ENCODE results near the gene HAUS6. TPM values are rescaled to one million over a fixed set of nuclear protein-coding genes. Genes with fewer than 3 reads are reported as not detected.

The HAUS6 gene
- total RNA-seq, 1 donor from 2014 or later = 14.9 TPM

- Mint-ChIP-seq H3K4me3 (no peak overlapping the region), H3K27me3 (ENCODE audit: low read depth) (no peaks in the 10 kb centered on the region), H3K36me3 (no peaks in the 10 kb centered on the region), H3K9me3 (no peaks in the 10 kb centered on the region), H3K4me1 (peaks cover 13% of the 10 kb centered on the region), H3K27ac (peak overlapping the region; percentile 13)
- no peak for DNase-seq (ENCODE audit: low spot score in 2 of 2, unreplicated experiment in 2 of 2)
- TF ChIP-seq, protein P1, sequence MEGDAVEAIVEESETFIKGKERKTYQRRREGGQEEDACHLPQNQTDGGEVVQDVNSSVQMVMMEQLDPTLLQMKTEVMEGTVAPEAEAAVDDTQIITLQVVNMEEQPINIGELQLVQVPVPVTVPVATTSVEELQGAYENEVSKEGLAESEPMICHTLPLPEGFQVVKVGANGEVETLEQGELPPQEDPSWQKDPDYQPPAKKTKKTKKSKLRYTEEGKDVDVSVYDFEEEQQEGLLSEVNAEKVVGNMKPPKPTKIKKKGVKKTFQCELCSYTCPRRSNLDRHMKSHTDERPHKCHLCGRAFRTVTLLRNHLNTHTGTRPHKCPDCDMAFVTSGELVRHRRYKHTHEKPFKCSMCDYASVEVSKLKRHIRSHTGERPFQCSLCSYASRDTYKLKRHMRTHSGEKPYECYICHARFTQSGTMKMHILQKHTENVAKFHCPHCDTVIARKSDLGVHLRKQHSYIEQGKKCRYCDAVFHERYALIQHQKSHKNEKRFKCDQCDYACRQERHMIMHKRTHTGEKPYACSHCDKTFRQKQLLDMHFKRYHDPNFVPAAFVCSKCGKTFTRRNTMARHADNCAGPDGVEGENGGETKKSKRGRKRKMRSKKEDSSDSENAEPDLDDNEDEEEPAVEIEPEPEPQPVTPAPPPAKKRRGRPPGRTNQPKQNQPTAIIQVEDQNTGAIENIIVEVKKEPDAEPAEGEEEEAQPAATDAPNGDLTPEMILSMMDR (IDR thresholded peaks at IDR 0.05; ENCODE audit: unreplicated experiment) = no peak
Observed at GRCh38 chr9:19133549-19134345, 31.0 kb upstream of the HAUS6 start.

DNA sequence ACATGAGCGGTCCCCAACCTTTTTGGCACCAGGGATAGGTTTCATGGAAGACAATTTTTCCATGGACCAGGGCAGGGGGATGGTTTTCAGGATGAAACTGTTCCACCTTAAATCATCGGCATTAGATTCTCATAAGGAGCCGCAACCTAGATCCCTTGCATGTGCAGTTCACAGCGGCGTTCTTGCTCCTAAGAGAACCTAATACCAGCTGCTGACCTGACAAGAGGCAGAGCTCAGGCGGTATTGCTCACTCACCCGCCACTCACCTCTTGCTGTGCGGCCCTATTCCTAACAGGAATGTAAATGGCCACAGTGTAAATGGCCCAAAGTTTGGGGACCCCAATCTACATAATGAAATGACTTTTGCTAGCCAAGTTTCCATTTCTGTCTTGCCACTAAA, 27.7 kb upstream of the HAUS6 start:
- Mint-ChIP-seq H3K27me3 (ENCODE audit: low read depth) (no peaks in the 10 kb centered on the region), H3K9me3 (no peaks in the 10 kb centered on the region), H3K4me3 (no peak overlapping the region), H3K27ac (no peak overlapping the region), H3K36me3 (no peaks in the 10 kb centered on the region), H3K4me1 (peaks cover 29% of the 10 kb centered on the region)
- no peak for DNase-seq (ENCODE audit: low spot score in 2 of 2, unreplicated experiment in 2 of 2)
- TF ChIP-seq, protein P1 (IDR thresholded peaks at IDR 0.05; ENCODE audit: unreplicated experiment) = no peak

GRCh38 chr9:19127871-19128500, 25.3 kb upstream of the HAUS6 start:
- DNase-seq (ENCODE audit: low spot score in 2 of 2, unreplicated experiment in 2 of 2) = peak in 1 of 2 experiments; percentile 48
- TF ChIP-seq, protein P1 (IDR thresholded peaks at IDR 0.05; ENCODE audit: unreplicated experiment) = no peak
- Mint-ChIP-seq H3K4me1 (peaks cover 51% of the 10 kb centered on the region), H3K27me3 (ENCODE audit: low read depth) (no peaks in the 10 kb centered on the region), H3K9me3 (no peaks in the 10 kb centered on the region), H3K4me3 (peak overlapping the region; percentile 89), H3K27ac (peak overlapping the region; percentile 96), H3K36me3 (peaks cover 9% of the 10 kb centered on the region)

DNA sequence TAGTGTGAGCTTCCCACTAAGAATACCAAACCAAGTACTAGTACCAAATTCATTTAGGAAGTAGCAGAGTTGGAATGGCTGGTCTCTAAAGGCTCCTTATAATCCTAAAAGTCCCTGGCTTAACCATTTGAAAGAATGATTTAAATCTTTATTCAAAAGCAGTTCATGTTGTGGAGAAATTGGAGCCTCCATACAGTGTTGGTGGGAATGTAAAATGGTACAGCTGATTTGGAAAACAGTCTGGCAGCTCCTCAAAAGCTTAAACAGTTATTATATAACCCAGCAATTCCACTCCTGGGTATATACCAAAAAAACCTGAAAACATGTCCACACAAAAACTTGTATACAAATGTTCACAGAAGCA, 21.7 kb upstream of the HAUS6 start:
- TF ChIP-seq, protein P1 (IDR thresholded peaks at IDR 0.05; ENCODE audit: unreplicated experiment) = no peak
- Mint-ChIP-seq H3K36me3 (peaks cover 31% of the 10 kb centered on the region), H3K4me1 (peaks cover 44% of the 10 kb centered on the region)

GRCh38 chr9:19122490-19123042, 19.9 kb upstream of the HAUS6 start:
- Mint-ChIP-seq H3K36me3 (peaks cover 49% of the 10 kb centered on the region), H3K4me3 (no peak overlapping the region), H3K27ac (no peak overlapping the region)

More for the DNA sequence above, 21.7 kb upstream of the HAUS6 start:
- Mint-ChIP-seq H3K4me3 (peak overlapping the region; percentile 89), H3K27me3 (ENCODE audit: low read depth) (no peaks in the 10 kb centered on the region), H3K9me3 (no peaks in the 10 kb centered on the region), H3K27ac (peak overlapping the region; percentile 79)
- DNase-seq (ENCODE audit: low spot score in 2 of 2, unreplicated experiment in 2 of 2) = no peak

More at GRCh38 chr9:19122490-19123042, 19.9 kb upstream of the HAUS6 start:
- TF ChIP-seq, protein P1 (IDR thresholded peaks at IDR 0.05; ENCODE audit: unreplicated experiment) = no peak
- Mint-ChIP-seq H3K4me1 (peaks cover 32% of the 10 kb centered on the region), H3K27me3 (ENCODE audit: low read depth) (no peaks in the 10 kb centered on the region), H3K9me3 (no peaks in the 10 kb centered on the region)
- no peak for DNase-seq (ENCODE audit: low spot score in 2 of 2, unreplicated experiment in 2 of 2)

All from mesothelial cell of epicardium (in vitro differentiated cells).